Stimulated activated CD8-positive, alpha-beta memory T cell treated with anti-CD3 and anti-CD28 coated beads, Interleukin-7, amount 100 ng/mL, for 4 hours (primary cell): Measurements from ENCODE around the gene GBX2.

ENCODE experiments used
- DNase-seq, 2 donors: peaks; one replicate each; pipeline ENCODE4 v3.0.0-alpha.2; 2020; ENCODE audit warnings: low read depth in 2 of 2

The GBX2 gene

GRCh38 chr2:236180831-236181453 lies 12.8 kb upstream of the GBX2 start:
- DNase-seq = no peak

DNA sequence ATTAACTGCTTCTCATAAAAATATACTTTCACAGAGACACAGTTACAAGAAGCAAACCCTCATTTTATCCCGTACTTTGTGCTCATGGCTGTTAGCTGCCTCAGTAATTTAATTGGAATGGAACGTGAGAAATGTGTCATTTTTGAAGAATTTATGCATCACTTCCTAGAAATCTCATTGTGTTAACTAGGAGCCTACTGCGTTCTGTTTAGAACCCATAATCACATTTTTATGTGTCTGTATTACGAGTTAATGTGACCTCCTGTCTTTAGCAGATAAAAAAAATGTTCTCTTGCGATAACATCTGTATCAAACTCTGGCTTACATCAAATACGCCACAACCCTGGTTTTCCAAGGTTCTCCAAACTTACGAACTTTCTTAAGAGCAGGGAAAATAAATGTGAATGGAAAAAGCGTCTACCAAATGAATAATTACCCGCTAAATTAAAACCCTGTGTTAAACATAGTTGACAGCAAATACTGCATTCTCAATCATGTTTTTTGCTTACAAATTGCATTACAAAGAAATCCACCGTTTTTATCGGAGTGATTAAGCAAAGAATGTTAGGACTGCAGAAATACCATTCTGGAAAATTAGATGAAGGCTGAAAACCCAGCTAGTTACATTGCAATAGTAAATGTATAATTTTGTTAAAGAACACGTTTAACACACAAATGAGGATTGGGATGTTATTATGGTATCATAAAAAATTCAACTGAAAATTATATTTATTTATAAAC lies 12.1 kb upstream of the GBX2 start:
- DNase-seq = no peak

DNA sequence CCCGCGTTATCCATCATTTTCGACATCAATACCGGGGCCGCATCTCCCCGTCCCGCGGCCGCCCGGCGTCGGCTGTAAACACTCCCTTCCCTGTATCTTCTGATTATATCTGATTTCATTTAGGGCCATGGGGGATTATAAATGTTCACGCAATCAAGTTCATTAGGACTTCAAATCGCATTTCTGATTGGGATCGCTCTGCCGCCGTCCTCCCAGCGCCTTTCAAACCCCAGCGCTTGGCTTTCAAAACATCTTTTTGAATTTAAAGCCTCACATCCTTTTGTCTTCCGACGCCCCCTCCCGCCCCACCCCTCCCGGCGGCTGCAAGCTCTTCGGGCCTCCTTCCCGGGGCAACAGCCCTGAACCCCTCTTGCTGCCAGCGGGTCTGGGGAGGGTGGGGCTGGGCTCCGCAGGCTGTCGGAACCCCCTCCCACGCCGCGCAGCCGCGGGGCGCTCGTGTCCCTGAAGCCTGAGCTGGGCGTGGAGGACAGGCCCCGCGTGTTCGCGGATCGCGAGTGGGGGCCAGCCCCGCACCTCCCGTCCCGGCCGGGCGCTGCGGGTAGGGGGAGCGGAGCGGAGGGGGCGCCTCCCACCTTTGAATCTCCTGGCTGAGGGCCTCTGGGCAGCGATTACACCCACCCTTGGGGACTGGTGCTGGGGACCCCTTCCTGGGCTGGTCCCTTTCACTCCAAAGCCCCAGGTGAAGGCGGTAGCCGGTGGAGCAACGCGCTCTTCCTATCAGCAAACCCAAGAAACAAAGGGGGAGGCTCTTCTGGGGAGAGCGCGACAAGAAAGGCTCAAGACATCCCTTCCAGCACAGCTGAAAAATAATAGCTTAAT lies 11.3 kb upstream of the GBX2 start:
- no peak for DNase-seq

DNA sequence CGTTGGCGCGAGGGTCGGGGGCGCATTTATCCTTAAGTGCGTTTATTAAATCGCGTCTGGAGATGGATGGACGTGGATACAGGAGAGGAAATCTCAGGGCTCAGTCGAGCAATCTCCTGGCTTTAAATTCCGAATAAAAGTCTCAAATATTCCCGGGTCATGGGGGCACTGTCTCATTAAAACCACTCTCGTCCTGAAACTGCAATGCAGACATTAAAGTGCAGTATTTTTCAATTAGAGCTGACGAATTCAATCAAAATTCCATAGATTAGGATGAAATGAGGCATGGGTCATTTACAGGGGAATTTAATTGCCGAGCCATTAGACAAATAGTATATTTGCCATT lies 10.7 kb upstream of the GBX2 start:
- no peak for DNase-seq

GRCh38 chr2:236177967-236178889 lies 10.0 kb upstream of the GBX2 start:
- DNase-seq = no peak

DNA sequence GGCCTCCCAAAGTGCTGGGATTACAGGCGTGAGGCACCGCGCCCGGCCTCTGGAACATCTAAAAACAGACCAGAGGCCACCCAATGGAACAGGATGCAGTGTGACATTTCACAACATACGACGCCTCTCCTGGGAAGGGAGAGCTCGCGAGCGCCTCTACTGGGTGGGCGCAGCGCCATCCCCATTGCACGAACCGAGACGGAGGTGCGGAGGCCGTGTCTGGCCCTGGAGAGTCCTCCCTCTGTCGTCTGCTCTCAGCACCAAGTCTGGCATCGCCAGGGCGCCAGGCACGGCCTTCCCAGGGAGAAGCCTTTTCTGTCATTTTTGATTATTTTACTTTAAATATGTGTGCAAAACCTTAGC lies 9.4 kb upstream of the GBX2 start:
- no peak for DNase-seq

DNA sequence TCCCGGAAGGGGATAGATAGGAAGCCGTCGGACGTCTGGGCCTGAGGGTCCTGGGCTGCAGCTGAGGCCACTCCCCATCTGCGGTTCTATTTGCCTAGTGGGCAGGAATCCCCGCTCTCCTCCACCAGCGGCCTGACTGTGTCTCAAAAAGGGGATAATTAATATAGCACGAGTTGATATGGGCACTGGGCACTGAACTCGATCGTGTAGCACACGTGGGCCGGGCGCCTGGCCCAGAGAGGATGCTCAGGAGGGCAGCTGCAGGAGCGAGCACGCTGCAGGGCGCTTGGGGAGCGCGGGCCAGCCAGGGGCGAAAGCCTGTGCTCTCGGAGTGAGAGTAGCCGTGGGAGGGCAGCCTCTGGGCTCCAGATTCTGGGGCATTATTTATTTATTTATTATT lies 8.8 kb upstream of the GBX2 start:
- DNase-seq = no peak

DNA sequence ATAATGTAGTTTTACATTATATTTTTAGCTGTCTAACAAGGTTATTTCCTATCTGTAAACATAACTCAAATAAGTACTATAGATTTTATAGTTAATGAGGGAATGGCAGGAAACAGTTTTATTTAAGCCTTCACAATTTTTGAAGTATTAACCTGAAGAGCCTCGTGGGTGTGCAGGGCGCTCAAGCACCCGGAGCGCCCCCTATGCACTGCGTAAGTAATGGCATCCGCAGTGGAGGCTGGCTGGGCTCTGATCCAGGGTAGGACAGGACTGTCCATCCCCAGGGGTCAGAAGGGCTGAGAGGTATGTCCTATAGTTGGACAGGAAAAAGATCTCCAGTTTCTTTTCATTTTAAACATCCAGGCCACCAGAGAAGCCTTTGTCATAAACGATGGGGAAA lies 8.2 kb upstream of the GBX2 start:
- DNase-seq = no peak

GRCh38 chr2:236175548-236176150 lies 7.5 kb upstream of the GBX2 start:
- no peak for DNase-seq

DNA sequence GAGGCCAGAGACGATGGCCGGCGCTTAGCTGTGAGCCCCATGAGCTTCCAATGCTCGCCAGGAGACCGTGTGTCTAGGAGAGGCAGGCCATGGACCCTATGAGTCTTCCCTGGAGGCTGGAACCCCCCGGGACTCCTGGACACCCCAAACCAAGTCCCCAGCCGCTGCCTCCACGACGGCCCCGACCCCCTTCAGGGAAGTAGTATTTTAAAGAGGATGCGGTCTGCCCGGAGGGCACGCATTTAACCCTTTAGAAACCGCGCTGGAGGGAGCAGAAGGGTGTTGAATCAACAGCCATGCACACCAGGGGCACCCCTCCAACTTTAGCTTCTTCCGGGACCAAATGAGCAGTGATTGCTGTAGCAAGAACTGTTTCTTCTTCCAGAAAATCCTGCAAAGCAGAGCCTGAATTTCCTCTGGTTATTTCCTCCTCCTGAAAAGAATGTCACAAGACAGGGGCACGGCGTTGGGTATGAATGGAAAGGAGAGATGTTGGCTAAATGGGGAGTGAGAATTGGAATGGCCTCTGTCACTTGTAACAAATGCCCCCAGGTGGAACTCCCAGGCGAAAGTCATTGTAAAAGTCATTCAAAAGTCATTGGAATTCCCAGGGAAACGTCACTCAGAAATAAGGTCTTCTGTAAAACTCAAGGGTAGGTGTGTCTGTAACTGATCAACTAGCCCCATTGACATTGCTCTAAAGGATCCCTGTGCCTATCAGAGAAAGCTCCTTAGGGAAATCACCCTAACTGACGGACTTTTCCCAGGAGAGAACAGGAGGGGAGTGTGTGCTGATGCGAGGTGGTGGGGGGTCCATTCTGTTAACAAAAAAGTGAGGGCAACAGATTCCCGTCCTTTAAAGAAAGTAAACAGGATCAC lies 5.8 kb upstream of the GBX2 start:
- no peak for DNase-seq

GRCh38 chr2:236173036-236173728 lies 5.0 kb upstream of the GBX2 start:
- DNase-seq = no peak

DNA sequence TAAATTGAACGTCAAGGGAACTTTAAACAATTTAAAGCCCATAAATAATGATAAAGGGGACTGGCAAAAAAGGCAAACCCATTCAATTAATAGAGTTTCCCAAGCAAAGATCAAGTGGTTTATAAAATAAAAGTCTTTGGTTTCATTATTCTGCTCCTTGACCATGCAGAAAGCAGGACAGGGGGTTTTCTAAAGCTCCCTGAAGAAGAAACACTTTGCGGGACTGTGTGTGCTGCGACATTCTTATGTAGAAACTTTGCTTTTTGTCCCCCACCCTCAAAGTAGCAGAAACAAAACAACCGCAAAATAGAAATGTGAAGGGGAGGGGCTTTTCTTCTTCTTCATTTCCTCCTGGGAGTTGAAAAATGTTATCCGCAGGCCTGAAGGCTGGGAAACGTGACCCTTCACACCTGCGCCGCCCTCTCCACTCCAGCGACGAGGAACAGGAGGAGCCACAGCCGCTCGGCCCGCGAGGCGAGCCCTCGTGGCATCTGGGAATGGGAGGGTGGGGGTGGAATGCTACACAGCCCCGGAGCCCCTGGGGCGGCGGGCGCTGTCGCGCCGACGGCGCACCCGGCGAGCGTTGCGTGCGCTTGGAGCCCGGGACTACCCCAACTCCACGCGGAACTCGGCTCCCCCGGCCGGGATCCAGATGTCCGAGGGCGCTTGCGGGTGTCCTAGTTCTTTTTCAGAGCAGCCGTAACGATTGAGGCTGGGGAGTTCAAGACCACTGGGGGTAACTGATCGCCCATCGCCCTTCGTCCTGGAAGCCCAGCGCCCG lies 4.3 kb upstream of the GBX2 start:
- no peak for DNase-seq

DNA sequence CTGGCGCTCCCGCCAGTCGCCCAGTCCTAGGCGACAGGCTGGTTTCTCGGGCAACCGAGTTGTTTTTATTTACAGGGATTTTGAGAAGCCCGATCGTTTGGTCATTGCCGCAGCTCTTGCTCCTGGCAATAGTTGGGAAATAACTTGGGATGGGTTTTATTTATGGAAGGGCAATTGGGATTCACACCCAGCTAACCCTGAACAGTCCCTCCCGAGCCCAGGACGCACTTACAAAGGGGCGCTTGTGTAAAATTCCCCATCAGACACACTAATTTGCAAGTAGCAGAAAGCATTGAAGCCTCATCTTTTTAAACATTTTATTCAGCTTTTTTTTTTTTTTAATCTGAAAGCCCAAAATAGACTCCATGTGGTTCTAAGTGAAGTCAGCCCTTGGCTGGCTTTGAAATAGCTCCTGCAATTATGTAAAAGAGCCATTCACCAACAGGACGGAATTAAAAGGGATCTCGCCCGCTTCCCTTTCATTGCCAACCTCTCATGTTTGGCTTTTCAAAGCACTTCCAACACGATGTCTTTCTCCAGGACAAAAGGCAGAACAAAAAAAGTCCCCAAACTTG lies 3.6 kb upstream of the GBX2 start:
- DNase-seq = no peak

DNA sequence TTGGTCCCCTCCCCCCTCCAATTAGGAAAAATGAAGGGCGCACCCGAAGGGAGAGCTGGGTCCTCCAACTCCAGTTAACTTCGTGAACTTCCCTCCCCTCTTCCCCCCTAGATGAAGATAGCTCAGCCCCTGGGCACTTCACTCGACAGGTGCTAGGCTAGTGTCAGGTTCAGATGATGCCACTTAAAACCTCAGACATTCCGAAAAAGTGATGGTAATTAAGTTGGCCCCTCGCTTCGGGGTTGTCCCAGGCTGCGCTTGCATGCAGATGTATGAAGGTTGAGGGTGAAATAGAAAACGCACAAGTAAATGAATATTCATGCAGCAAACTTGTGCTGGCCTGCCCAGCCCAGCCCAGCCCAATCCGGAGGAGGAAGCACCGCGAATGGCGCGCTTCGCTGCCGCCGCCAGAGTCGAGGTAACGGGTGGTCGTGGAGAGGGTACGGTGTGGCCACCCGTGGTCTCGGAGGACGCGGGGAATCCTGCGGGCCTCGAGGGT lies 3.0 kb upstream of the GBX2 start:
- no peak for DNase-seq

DNA sequence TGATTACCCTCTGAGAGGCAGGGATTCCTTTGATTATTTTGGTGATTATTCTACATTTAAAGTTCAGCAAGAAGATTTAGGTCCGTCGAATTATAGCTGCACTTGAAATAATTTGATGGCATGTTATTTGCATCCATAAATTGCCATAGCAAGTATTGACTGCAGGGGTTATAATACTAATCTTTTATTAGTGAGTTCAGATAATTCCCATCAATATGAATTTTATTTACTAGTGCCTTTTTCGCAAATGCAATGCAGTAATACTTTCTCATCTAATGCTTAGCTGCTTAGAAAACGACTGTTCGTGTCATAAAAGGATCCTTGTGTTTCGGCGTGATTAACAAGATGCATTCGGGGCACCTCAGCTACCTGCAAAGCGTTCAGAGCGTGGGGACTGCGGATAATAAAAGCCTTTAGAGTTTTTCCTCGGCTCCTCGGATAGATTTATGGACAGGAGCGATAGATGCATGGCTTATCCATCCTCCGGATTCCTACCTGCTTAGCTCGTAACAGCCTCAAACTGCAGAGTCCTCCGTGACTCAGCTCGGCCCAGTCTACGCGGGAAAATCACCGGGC lies 2.5 kb upstream of the GBX2 start:
- DNase-seq = no peak

- no peak for DNase-seq
These were observed 1.8 kb upstream of the GBX2 start for GRCh38 chr2:236169741-236170589.

DNA sequence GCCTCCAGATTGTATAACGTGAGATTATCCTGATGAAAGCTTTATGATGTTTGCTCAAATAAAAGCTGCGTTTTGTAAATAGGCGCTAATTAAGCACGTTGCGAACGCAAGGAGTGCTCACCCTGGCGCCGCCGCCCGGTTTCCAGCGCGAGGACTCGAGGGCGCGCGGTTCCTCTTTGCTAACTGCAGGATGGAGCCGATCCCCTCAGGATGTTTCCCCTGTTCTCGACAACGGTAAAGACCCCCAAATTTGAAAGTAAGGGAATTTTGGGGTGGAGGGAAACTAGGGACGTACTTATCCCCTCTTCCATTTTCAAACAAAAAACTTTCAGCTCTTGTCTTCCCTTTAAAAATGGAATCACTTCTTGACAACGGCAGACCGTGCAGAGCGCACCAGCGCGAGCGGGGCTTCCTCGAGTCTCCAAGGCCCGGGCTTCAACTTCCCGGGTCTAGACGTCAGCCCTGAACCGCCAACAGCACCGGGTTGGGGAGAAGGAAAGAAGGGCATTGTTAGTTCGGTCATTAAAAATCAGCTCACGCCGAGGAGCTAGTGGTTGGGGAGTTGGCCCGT lies 1.1 kb upstream of the GBX2 start:
- DNase-seq = no peak
